Measurements from ENCODE around the gene KCNC1. TPM values are rescaled to one million over a fixed set of nuclear protein-coding genes. Genes with fewer than 3 reads are reported as not detected.

Gene KCNC1
- total RNA-seq, 1 experiment from 2014 or later, result 0.20 TPM

DNA sequence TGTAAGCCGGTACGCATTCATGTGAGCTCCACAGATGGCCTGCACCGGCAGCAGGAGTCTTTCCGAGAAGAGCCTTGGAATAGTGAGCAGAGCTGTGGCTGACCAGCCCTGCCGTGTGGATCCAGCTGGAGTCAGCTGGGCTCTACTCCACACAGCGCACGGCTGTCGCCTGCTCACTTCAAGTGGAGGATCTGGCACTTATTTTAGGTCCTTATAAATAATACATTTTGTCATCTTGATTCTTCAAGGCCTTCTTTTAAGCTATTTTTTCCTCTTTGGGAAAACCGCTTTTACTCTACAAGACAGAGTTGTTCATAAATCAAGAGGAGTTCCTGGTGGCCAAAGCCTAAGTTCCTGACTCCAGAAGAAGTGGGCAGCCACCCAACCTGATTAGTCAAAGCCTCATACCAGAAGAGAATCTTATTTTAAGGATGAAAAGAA, 93.8 kb downstream of the KCNC1 start:
- Mint-ChIP-seq H3K4me3 (no peak overlapping the region), H3K27me3 (ENCODE audit: low read depth) (no peaks in the 10 kb centered on the region; the same call in 1 of the 2 replicates), H3K27ac (no peak overlapping the region), H3K4me1 (peaks cover 4% of the 10 kb centered on the region), H3K36me3 (no peaks in the 10 kb centered on the region), H3K9me3 (no peaks in the 10 kb centered on the region)
- ATAC-seq (no peak), DNase-seq (ENCODE audit: low spot score) (no peak)
- POLR2A ChIA-PET, result interaction anchor here (1.2 kb wide), 1 partner anchor 62 kb away, joined by 3 read pairs; no protein-coding TSS in a partner anchor
- TF ChIP-seq ZNF317 (CRISPR knock-in tag; IDR thresholded peaks at IDR 0.05; ENCODE audit: borderline replicate concordance, low read depth) (no peak), PRDM15 (CRISPR knock-in tag; IDR thresholded peaks at IDR 0.05) (no peak), E2F5 (CRISPR knock-in tag; IDR thresholded peaks at IDR 0.05) (no peak), IRF2 (CRISPR knock-in tag; IDR thresholded peaks at IDR 0.05; ENCODE audit: borderline replicate concordance, low read depth) (no peak), NFE2L1 (CRISPR knock-in tag; IDR thresholded peaks at IDR 0.05) (no peak), JUN (CRISPR knock-in tag; IDR thresholded peaks at IDR 0.05) (no peak), ZMAT4 (CRISPR knock-in tag; IDR thresholded peaks at IDR 0.05) (no peak), ZNF219 (CRISPR knock-in tag; IDR thresholded peaks at IDR 0.05; ENCODE audit: borderline replicate concordance) (no peak), ELF4 (CRISPR knock-in tag; IDR thresholded peaks at IDR 0.05; ENCODE audit: low read depth) (no peak), ZNF396 (CRISPR knock-in tag; IDR thresholded peaks at IDR 0.05; ENCODE audit: borderline replicate concordance) (no peak), JAZF1 (CRISPR knock-in tag; IDR thresholded peaks at IDR 0.05) (no peak), ZNF425 (CRISPR knock-in tag; conservative IDR thresholded peaks at IDR 0.05) (no peak), ZNF423 (CRISPR knock-in tag; IDR thresholded peaks at IDR 0.05) (no peak), GRHL2 (CRISPR knock-in tag; IDR thresholded peaks at IDR 0.05; ENCODE audit: insufficient replicate concordance, severe bottlenecking) (no peak), CBFB (CRISPR knock-in tag; IDR thresholded peaks at IDR 0.05; ENCODE audit: low read depth) (no peak)
- TF ChIP-seq, protein P1, sequence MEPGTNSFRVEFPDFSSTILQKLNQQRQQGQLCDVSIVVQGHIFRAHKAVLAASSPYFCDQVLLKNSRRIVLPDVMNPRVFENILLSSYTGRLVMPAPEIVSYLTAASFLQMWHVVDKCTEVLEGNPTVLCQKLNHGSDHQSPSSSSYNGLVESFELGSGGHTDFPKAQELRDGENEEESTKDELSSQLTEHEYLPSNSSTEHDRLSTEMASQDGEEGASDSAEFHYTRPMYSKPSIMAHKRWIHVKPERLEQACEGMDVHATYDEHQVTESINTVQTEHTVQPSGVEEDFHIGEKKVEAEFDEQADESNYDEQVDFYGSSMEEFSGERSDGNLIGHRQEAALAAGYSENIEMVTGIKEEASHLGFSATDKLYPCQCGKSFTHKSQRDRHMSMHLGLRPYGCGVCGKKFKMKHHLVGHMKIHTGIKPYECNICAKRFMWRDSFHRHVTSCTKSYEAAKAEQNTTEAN (CRISPR knock-in tag; IDR thresholded peaks at IDR 0.05), result no peak
- TF ChIP-seq, protein P2, sequence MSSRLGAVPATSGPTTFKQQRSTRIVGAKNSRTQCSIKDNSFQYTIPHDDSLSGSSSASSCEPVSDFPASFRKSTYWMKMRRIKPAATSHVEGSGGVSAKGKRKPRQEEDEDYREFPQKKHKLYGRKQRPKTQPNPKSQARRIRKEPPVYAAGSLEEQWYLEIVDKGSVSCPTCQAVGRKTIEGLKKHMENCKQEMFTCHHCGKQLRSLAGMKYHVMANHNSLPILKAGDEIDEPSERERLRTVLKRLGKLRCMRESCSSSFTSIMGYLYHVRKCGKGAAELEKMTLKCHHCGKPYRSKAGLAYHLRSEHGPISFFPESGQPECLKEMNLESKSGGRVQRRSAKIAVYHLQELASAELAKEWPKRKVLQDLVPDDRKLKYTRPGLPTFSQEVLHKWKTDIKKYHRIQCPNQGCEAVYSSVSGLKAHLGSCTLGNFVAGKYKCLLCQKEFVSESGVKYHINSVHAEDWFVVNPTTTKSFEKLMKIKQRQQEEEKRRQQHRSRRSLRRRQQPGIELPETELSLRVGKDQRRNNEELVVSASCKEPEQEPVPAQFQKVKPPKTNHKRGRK (CRISPR knock-in tag; IDR thresholded peaks at IDR 0.05; ENCODE audit: borderline replicate concordance), result no peak
- TF ChIP-seq, protein P3, sequence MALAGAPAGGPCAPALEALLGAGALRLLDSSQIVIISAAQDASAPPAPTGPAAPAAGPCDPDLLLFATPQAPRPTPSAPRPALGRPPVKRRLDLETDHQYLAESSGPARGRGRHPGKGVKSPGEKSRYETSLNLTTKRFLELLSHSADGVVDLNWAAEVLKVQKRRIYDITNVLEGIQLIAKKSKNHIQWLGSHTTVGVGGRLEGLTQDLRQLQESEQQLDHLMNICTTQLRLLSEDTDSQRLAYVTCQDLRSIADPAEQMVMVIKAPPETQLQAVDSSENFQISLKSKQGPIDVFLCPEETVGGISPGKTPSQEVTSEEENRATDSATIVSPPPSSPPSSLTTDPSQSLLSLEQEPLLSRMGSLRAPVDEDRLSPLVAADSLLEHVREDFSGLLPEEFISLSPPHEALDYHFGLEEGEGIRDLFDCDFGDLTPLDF (CRISPR knock-in tag; IDR thresholded peaks at IDR 0.05), result no peak
- TF ChIP-seq, protein P4, sequence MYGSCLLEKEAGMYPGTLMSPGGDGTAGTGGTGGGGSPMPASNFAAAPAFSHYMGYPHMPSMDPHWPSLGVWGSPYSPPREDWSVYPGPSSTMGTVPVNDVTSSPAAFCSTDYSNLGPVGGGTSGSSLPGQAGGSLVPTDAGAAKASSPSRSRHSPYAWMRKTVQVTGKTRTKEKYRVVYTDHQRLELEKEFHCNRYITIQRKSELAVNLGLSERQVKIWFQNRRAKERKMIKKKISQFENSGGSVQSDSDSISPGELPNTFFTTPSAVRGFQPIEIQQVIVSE (CRISPR knock-in tag; IDR thresholded peaks at IDR 0.05; ENCODE audit: borderline replicate concordance), result no peak
- CTCF ChIA-PET, result interaction anchor here (0.6 to 4.8 kb wide), 8 partner anchors 12 to 209 kb away, joined by 3 to 44 read pairs (median 6); no protein-coding TSS in a partner anchor
